HG03575 (cell line): ENCODE data around the gene INPP5D.
"Not testable (repeated sequence)": the region's sequence is repeated elsewhere in the genome, so short reads cannot be mapped to it uniquely, and the experiment has no call there.

Experiments
- ATAC-seq: cut with Tn5 transposase; IDR thresholded peaks from one replicate; pipeline ENCODE4 v1.9.1; 2021; ENCODE audit not compliant: unreplicated experiment, insufficient number of reproducible peaks, low FRiP score; ENCODE audit errors: extremely low read depth

INPP5D gene

GRCh38 chr2:233065200-233065589 is 5.1 kb downstream of the INPP5D start:
- ATAC-seq: not testable (repeated sequence)

- no peak for ATAC-seq
Measured at GRCh38 chr2:233065954-233066470, 5.9 kb downstream of the INPP5D start.

GRCh38 chr2:233068762-233069418 is 8.7 kb downstream of the INPP5D start:
- ATAC-seq: no peak

GRCh38 chr2:233072838-233073237 is 12.7 kb downstream of the INPP5D start:
- ATAC-seq: no peak

GRCh38 chr2:233074106-233074505 is 14.0 kb downstream of the INPP5D start:
- no peak for ATAC-seq

GRCh38 chr2:233075141-233075965 is 15.2 kb downstream of the INPP5D start:
- no peak for ATAC-seq

- peak; percentile 35 for ATAC-seq
Measured at GRCh38 chr2:233075966-233076339, 15.8 kb downstream of the INPP5D start.

- no peak for ATAC-seq
Measured at GRCh38 chr2:233076749-233077148, 16.6 kb downstream of the INPP5D start.

GRCh38 chr2:233079473-233079877 is 19.3 kb downstream of the INPP5D start:
- ATAC-seq: no peak

GRCh38 chr2:233079953-233080835 is 20.1 kb downstream of the INPP5D start:
- no peak for ATAC-seq

- ATAC-seq: no peak
Measured at GRCh38 chr2:233080836-233081229, 20.7 kb downstream of the INPP5D start.

- no peak for ATAC-seq
Measured at GRCh38 chr2:233081232-233081730, 21.1 kb downstream of the INPP5D start.

- no peak for ATAC-seq
Measured at GRCh38 chr2:233081731-233082221, 21.6 kb downstream of the INPP5D start.

- no peak for ATAC-seq
Measured at GRCh38 chr2:233082222-233082930, 22.2 kb downstream of the INPP5D start.

GRCh38 chr2:233082931-233083755 is 23.0 kb downstream of the INPP5D start:
- ATAC-seq: no peak

- ATAC-seq: no peak
Measured at GRCh38 chr2:233083782-233084181, 23.6 kb downstream of the INPP5D start.

- no peak for ATAC-seq
Measured at GRCh38 chr2:233084488-233084887, 24.3 kb downstream of the INPP5D start.
